ENCODE measurements around the gene SERPINE1.

Gene SERPINE1

DNA sequence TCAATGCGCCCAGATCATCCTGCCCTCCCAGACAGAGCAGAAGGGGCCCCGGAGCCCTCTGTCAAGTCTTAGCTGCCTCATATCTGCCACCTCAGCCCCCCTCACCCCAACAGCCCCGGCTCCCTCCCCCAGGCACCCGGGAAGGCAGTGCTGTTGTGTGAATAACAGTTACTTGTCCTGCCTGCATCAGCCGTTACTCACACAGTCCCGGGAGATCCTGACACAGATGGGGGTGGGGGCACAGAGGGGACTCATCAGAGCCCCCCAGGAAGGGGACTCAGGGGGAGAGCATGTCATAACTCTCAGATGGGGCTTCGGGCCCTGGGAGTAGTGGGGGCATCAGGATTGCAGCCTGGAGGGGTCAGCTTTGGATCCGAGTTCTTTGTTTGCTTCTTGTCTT is 12.4 kb upstream of the SERPINE1 start:
- no peak overlapping the region for H3K4me3 ChIP-seq (ENCODE audit: low read length)
- H3K79me2 ChIP-seq (ENCODE audit: control insufficient read depth, low read length), result no peaks in the 10 kb centered on the region
- no peak overlapping the region for H3K4me2 ChIP-seq (ENCODE audit: low read length)
- no peaks in the 10 kb centered on the region for H3K36me3 ChIP-seq (ENCODE audit: control insufficient read depth, low read length)
- no peaks in the 10 kb centered on the region for H3F3A ChIP-seq (ENCODE audit: control insufficient read depth, insufficient read depth)
- H3K9me3 ChIP-seq (ENCODE audit: control insufficient read depth, insufficient read depth, low read length), result no peaks in the 10 kb centered on the region
- no peaks in the 10 kb centered on the region for H3K4me1 ChIP-seq (ENCODE audit: control insufficient read depth, low read length)
- H3K9me2 ChIP-seq (replicated peaks; ENCODE audit: control insufficient read depth, low read length), result no peaks in the 10 kb centered on the region
- H3K27me3 ChIP-seq (ENCODE audit: control insufficient read depth, low read length), result peaks cover 5% of the 10 kb centered on the region; the same call in 1 of the 2 replicates
- H3K27ac ChIP-seq (ENCODE audit: low read depth, low read length), result no peak overlapping the region
- TF ChIP-seq EZH2phosphoT487 (IDR thresholded peaks at IDR 0.05; ENCODE audit: borderline replicate concordance, low read length), result no peak
- TF ChIP-seq CTCF (IDR thresholded peaks at IDR 0.05; ENCODE audit: low read depth, low read length, poor library complexity, severe bottlenecking), result no peak
- H4K20me1 ChIP-seq (ENCODE audit: control insufficient read depth, insufficient read depth, low read depth, low read length), result no peaks in the 10 kb centered on the region

DNA sequence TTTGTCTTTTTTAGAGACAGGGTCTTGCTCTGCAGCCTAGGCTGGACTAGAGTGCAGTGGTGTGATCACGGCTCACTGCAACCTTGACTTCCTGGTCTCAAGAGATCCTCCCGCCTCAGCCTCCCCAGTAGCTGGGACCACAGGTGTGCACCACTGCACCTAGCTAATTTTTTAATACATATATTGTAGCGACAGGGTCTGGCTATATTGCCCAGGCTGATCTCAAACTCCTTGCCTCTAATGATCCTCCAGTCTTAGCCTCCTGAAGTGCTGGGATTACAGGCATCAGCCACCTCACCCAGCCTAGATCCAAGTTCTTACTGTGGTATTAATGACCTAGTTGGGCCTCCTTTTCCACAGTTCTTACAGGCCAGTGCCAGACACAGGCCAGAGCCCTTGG is 11.7 kb upstream of the SERPINE1 start:
- Histone ChIP-seq H3K9me2 (replicated peaks; ENCODE audit: control insufficient read depth, low read length) (no peaks in the 10 kb centered on the region), H3K4me2 (ENCODE audit: low read length) (no peak overlapping the region), H3F3A (ENCODE audit: control insufficient read depth, insufficient read depth) (no peaks in the 10 kb centered on the region), H3K9me3 (ENCODE audit: control insufficient read depth, insufficient read depth, low read length) (no peaks in the 10 kb centered on the region), H3K4me3 (ENCODE audit: low read length) (no peak overlapping the region), H3K36me3 (ENCODE audit: control insufficient read depth, low read length) (no peaks in the 10 kb centered on the region), H3K4me1 (ENCODE audit: control insufficient read depth, low read length) (no peaks in the 10 kb centered on the region), H3K27ac (ENCODE audit: low read depth, low read length) (no peak overlapping the region), H3K27me3 (ENCODE audit: control insufficient read depth, low read length) (peaks cover 6% of the 10 kb centered on the region; the same call in 1 of the 2 replicates), H3K79me2 (ENCODE audit: control insufficient read depth, low read length) (no peaks in the 10 kb centered on the region), H4K20me1 (ENCODE audit: control insufficient read depth, insufficient read depth, low read depth, low read length) (no peaks in the 10 kb centered on the region)
- TF ChIP-seq CTCF (IDR thresholded peaks at IDR 0.05; ENCODE audit: low read depth, low read length, poor library complexity, severe bottlenecking), result no peak
- no peak for TF ChIP-seq EZH2phosphoT487 (IDR thresholded peaks at IDR 0.05; ENCODE audit: borderline replicate concordance, low read length)

GRCh38 chr7:101116898-101117297 is 10.0 kb upstream of the SERPINE1 start:
- H3K27me3 ChIP-seq (ENCODE audit: control insufficient read depth, low read length), result peaks cover 9% of the 10 kb centered on the region
- no peaks in the 10 kb centered on the region for H3K36me3 ChIP-seq (ENCODE audit: control insufficient read depth, low read length)
- no peak for TF ChIP-seq EZH2phosphoT487 (IDR thresholded peaks at IDR 0.05; ENCODE audit: borderline replicate concordance, low read length)
- no peak for TF ChIP-seq CTCF (IDR thresholded peaks at IDR 0.05; ENCODE audit: low read depth, low read length, poor library complexity, severe bottlenecking)
- H3K27ac ChIP-seq (ENCODE audit: low read depth, low read length), result no peak overlapping the region
- no peaks in the 10 kb centered on the region for H3K9me2 ChIP-seq (replicated peaks; ENCODE audit: control insufficient read depth, low read length)
- H3K79me2 ChIP-seq (ENCODE audit: control insufficient read depth, low read length), result no peaks in the 10 kb centered on the region
- H4K20me1 ChIP-seq (ENCODE audit: control insufficient read depth, insufficient read depth, low read depth, low read length), result no peaks in the 10 kb centered on the region
- no peaks in the 10 kb centered on the region for H3F3A ChIP-seq (ENCODE audit: control insufficient read depth, insufficient read depth)
- no peaks in the 10 kb centered on the region for H3K4me1 ChIP-seq (ENCODE audit: control insufficient read depth, low read length)
- H3K4me3 ChIP-seq (ENCODE audit: low read length), result no peak overlapping the region
- H3K9me3 ChIP-seq (ENCODE audit: control insufficient read depth, insufficient read depth, low read length), result no peaks in the 10 kb centered on the region
- H3K4me2 ChIP-seq (ENCODE audit: low read length), result no peak overlapping the region

- peaks cover 29% of the 10 kb centered on the region for H3K27me3 ChIP-seq (ENCODE audit: control insufficient read depth, low read length)
- no peaks in the 10 kb centered on the region for H4K20me1 ChIP-seq (ENCODE audit: control insufficient read depth, insufficient read depth, low read depth, low read length)
- H3K27ac ChIP-seq (ENCODE audit: low read depth, low read length), result no peak overlapping the region
- no peak overlapping the region for H3K4me2 ChIP-seq (ENCODE audit: low read length)
- no peak overlapping the region for H3K4me3 ChIP-seq (ENCODE audit: low read length)
- no peaks in the 10 kb centered on the region for H3F3A ChIP-seq (ENCODE audit: control insufficient read depth, insufficient read depth)
- no peaks in the 10 kb centered on the region for H3K9me2 ChIP-seq (replicated peaks; ENCODE audit: control insufficient read depth, low read length)
- no peak for TF ChIP-seq CTCF (IDR thresholded peaks at IDR 0.05; ENCODE audit: low read depth, low read length, poor library complexity, severe bottlenecking)
- no peaks in the 10 kb centered on the region for H3K9me3 ChIP-seq (ENCODE audit: control insufficient read depth, insufficient read depth, low read length)
- H3K4me1 ChIP-seq (ENCODE audit: control insufficient read depth, low read length), result no peaks in the 10 kb centered on the region
- no peaks in the 10 kb centered on the region for H3K79me2 ChIP-seq (ENCODE audit: control insufficient read depth, low read length)
- H3K36me3 ChIP-seq (ENCODE audit: control insufficient read depth, low read length), result no peaks in the 10 kb centered on the region
Measured at GRCh38 chr7:101118856-101119255, 8.0 kb upstream of the SERPINE1 start.

Measured in DOHH2 (cell line).